SKM-1 treated with dmso at 0.1 percent for 144 hours (cell line): ENCODE measurements around the gene AQP2.

Experiments
- DNase-seq: peaks from one replicate; lab custom pipeline; 2025; ENCODE audit not compliant: unreplicated experiment; lab: John Stamatoyannopoulos, UW

The AQP2 gene

GRCh38 chr12:49967777-49968250, 17.3 kb downstream of the AQP2 start:
- DNase-seq = no peak

- no peak for DNase-seq
Measured at GRCh38 chr12:49968471-49968870, 17.9 kb downstream of the AQP2 start.

GRCh38 chr12:49969027-49969426, 18.5 kb downstream of the AQP2 start:
- DNase-seq = no peak

- no peak for DNase-seq
Measured at GRCh38 chr12:49969651-49970429, 19.3 kb downstream of the AQP2 start.

- no peak for DNase-seq
Measured at GRCh38 chr12:49970658-49971057, 20.1 kb downstream of the AQP2 start.

GRCh38 chr12:49971141-49971540, 20.6 kb downstream of the AQP2 start:
- no peak for DNase-seq

- no peak for DNase-seq
Measured at GRCh38 chr12:49972129-49972528, 21.6 kb downstream of the AQP2 start.

- no peak for DNase-seq
Measured at GRCh38 chr12:49972641-49973360, 22.3 kb downstream of the AQP2 start, which contains the start of gene AQP6. TSS of gene AQP6 (plus strand) at chr12:49972947. CDS start at chr12:49973174, 227 bp downstream.

- no peak for DNase-seq
Measured at GRCh38 chr12:49973361-49973830, 22.9 kb downstream of the AQP2 start.

- no peak for DNase-seq
Measured at GRCh38 chr12:49974231-49974675, 23.7 kb downstream of the AQP2 start.

GRCh38 chr12:49974677-49975317, 24.3 kb downstream of the AQP2 start:
- DNase-seq = no peak

GRCh38 chr12:49975318-49975761, 24.8 kb downstream of the AQP2 start:
- DNase-seq = no peak

GRCh38 chr12:49976557-49976956, 26.0 kb downstream of the AQP2 start:
- no peak for DNase-seq

GRCh38 chr12:49978125-49978524, 27.6 kb downstream of the AQP2 start:
- no peak for DNase-seq

GRCh38 chr12:49979016-49979586, 28.6 kb downstream of the AQP2 start:
- DNase-seq = no peak

GRCh38 chr12:49979791-49980190, 29.3 kb downstream of the AQP2 start:
- no peak for DNase-seq

- no peak for DNase-seq
Measured at GRCh38 chr12:49980501-49981349, 30.2 kb downstream of the AQP2 start.

GRCh38 chr12:49982246-49983087, 31.9 kb downstream of the AQP2 start:
- DNase-seq = peak; percentile 11

- DNase-seq = no peak
Measured at GRCh38 chr12:49983892-49984291, 33.4 kb downstream of the AQP2 start.
